Right ventricle myocardium inferior (tissue), 1 donor: ENCODE measurements around the gene OR9A4. TPM values are rescaled to one million over a fixed set of nuclear protein-coding genes. Genes with fewer than 3 reads are reported as not detected.
"Not testable (repeated sequence)": the region's sequence is repeated elsewhere in the genome, so short reads cannot be mapped to it uniquely, and the experiment has no call there.

ENCODE experiments used
- ATAC-seq: fragments of 200-7000 bp; cut with Tn5 transposase; one replicate; pipeline ENCODE4 v1.9.1; 2020; ENCODE audit warnings: mild to moderate bottlenecking, moderate library complexity
- DNase-seq: peaks from one replicate; pipeline ENCODE4 v3.0.0; 2021; ENCODE audit errors: missing footprints
- intact Hi-C: fragments of 100-400 bp; cut with DNase I; formaldehyde crosslinking; loops from one replicate; pipeline ENCODE4 v1.11.0; 2022
- long read RNA-seq: library from polyadenylated mRNA; unstranded; transcript quantifications from one replicate; pipeline ENCODE4 v2.0.0, GENCODE V29; 2021
- total RNA-seq: library from RNA; stranded (reverse); fragmentation: NEBNext Ultra II Directional; extraction: Animal tissue kit (Norgen Biotek cat#: 25700); gene quantifications from one replicate; pipeline ENCODE4 v1.2.1, GENCODE V29; 2021
- donor health status: DM: no; HTN: yes; CAD: no; lungs with severe emphysema.

Gene OR9A4
- not detected for total RNA-seq
- long read RNA-seq, result 0 reads

DNA sequence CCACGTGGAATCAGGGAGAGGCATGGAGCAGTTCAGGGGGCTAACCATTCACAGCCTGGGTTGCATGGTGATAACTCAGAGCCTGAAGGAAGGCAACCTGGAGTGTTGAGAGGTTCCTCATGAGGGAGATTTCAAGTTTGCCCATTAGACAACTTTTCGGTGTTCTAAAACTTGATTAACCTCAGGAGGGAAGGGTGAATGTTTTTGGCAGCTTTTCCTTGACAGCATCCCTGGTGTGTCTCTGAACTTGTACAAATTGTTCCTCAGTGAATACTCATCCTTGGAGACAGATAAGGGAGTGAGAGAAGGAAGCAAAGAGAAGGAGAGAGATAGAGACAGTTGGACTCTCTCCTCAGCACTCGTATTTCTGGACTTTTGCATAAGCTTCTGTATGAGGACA, at the start of gene OR9A4:
OR9A4 (plus strand) TSS at position 301 of the 400 bp plus-strand sequence. CDS start 2,477 bp downstream, outside the sequence.
- intact Hi-C loops, result no loop called here
- ATAC-seq (no peak), DNase-seq (no peak)

DNA sequence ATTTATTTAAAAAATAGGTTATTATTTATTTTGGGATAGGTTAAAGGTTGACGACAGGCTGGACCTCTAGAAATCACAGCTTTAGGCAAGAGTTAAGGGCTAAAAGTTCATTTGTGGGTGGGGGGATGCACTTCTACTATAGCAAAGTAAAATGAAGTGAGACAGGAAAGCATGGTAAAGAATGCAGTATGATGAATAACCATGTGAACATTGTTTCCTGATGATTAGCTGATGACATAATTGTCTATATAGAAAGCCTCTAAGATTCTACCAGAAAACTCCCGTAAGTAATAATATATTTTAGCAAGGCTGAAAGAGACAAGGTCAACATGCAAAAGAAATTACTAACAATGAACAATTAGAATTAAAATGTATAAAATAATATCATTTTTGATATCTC, 49.2 kb upstream of the OR9A4 start:
- DNase-seq, result no peak
- ATAC-seq, result no peak
- intact Hi-C loops, result no loop called here

- intact Hi-C loops, result no loop called here
- ATAC-seq (no peak), DNase-seq (no peak)
Observed at GRCh38 chr7:141872931-141873330, 43.3 kb upstream of the OR9A4 start.

GRCh38 chr7:141874787-141875186, 41.4 kb upstream of the OR9A4 start:
- DNase-seq (no peak), ATAC-seq (no peak)
- intact Hi-C loops, result no loop called here

GRCh38 chr7:141875453-141875852, 40.7 kb upstream of the OR9A4 start:
- DNase-seq, result no peak
- no peak for ATAC-seq
- intact Hi-C loops, result no loop called here

DNA sequence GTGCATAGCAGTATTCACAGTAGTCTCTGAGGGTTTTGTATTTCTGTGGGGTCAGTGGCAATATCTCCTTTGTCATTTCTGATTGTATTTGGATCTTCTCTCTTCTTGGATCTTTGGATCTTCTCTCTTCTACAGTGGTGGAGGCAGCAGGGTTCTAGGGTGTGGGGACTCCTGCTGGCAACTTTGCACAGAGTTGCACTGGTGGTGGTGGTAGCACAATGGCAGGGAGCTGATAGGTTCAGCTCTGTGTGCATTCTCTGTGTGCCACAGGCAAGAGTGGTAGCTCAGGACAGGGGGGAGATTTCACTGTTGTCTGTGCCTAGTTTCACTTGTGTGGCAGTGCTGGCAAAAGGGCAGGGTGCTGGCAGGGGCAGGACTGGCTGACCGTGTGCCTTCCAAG, 39.8 kb upstream of the OR9A4 start:
- no peak for DNase-seq
- ATAC-seq, result no peak
- intact Hi-C loops, result no loop called here

- ATAC-seq, result no peak
- intact Hi-C loops, result no loop called here
- no peak for DNase-seq
Observed at GRCh38 chr7:141877365-141877764, 38.8 kb upstream of the OR9A4 start.

DNA sequence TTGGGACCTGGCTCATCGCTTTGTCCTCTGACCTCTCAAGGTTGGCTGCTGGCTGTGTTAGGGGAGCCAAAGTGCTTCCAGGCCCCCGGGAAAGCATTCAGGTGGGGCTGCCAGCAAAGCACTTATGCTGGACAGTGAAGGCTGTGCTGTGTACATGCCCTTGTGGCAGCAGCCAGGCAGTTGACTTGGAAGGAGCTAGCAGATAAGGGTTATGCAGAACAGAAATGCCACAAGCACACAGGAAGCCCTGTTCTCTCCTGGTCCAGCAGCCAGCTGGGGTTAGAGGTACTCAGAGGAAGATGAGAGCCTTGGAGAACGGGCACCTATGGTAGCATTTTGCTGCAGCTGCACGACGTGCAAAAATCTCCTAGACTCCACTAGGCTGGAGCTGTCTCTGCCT, 35.2 kb upstream of the OR9A4 start:
- peak; percentile 57 for DNase-seq
- intact Hi-C loops, result no loop called here
- no peak for ATAC-seq

DNA sequence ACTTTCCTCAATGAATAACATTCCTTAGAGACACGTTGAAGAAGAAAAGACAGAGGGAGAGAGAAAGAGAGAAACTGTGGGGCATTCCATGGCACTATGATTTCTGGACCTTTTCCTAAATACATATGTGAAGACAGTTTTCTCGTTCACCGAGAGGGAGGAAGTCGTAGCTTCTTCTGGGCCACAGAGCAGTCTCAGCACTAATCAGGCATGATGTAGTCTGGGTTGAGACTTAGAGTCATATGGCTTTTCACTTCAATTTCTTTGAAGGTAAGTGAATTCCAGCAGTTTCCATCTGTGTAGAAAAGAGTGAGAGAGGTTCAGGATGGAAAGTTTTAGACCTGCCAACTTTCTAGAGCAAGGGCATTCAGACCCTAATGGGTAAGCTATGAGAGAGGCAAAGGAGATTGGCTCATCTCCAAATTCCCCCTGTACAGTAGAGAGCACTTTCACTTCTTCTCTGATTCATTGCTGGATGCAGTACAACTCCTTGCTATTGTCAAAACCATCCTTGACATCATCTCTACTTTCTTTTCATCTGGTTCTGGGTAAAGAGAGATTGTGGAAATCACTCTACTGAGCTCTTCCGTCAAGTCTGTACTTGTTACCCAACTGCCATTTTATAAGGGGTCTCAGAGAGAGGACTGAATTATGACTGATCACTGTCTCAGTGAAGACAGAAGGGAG, 31.5 kb upstream of the OR9A4 start:
- no peak for DNase-seq
- intact Hi-C loops, result no loop called here
- ATAC-seq, result no peak

DNA sequence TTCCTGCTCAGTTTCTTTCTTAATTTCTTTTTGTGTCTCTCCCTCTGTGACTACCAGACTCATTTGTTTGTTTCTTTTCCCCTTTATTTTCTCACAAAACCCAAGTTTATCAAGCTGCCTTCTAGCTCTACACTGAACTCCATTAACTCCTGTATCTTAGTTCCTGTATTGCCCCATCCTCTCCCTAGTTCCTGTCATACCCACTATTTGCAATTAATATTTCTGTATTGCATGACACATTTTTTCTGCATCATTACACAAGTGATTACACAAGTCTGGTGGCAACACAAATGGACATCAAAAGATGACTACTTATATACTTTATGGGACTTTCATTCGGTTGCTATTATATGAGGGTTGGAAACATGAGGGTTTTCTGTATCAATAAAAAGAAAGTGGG, 26.9 kb upstream of the OR9A4 start:
- no peak for ATAC-seq
- intact Hi-C loops, result no loop called here

GRCh38 chr7:141891336-141891735, 24.9 kb upstream of the OR9A4 start:
- no peak for DNase-seq
- intact Hi-C loops, result no loop called here
- no peak for ATAC-seq

More for the DNA sequence above, 26.9 kb upstream of the OR9A4 start:
- DNase-seq, result no peak

- intact Hi-C loops, ATAC-seq, DNase-seq: not testable (repeated sequence)
Observed at GRCh38 chr7:141899366-141899765, 16.8 kb upstream of the OR9A4 start.

DNA sequence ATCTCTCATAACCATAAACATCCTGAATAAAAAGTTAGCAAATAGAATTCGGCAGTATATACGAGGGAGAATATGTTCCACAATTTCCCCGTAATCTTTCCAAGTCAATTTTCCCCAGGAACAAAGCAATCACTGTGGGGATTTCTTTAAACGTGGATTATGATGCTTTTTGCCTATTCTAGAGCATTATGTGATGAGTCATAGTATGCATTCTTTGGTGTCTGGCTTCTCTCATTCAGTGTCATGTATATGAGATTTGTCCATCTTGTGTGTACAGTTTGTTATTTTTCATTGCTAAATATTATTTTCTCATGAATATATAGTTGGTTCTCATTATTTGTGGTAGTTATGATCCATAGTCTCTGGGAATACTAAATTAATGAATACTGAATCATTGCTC, 9.9 kb upstream of the OR9A4 start:
- no peak for ATAC-seq
- intact Hi-C loops, result no loop called here
- DNase-seq, result no peak

DNA sequence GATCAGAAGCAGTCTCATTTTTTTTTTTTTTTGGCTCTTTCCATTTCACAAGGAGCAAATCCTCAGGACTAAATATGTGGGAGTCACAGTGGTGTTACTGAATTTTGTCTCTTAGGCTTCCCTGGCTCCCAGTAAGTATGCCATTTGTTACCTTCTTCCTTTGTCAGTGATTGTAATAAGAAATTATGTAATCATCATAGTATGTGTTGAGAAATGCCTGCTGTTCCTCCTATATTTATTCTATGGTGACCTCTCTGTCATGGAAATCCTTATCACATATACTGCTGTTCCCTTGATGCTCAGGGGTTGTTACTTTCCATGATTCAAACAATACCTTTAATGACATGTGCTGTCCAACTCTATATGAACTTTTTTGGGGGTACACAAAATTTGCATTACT, 4.8 kb upstream of the OR9A4 start:
- intact Hi-C loops, result no loop called here
- ATAC-seq (no peak), DNase-seq (no peak)

DNA sequence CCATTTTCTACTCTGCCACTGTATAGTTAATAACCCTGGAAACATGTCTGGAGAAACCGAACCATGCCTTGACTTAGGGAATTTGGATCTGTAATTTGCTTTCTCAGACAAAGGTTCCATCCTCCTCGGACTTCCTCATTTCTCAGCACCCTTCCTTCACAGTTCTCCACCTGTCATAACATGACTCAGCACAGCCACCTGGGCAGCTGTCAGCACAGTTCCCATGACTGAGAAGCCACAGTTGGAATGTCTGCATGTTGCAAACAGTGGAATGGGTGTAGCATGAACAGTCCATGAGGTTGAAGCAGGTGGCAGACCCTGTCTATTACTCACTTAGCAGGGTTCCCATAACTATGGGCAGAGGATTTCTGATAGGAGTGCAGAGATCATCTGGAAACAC, 634 bp upstream of the OR9A4 start:
- DNase-seq (peak; percentile 11), ATAC-seq (no peak)
- intact Hi-C loops, result no loop called here

GRCh38 chr7:141920281-141920680, 4.1 kb downstream of the OR9A4 start:
- intact Hi-C loops, result no loop called here
- DNase-seq (no peak), ATAC-seq (no peak)

DNA sequence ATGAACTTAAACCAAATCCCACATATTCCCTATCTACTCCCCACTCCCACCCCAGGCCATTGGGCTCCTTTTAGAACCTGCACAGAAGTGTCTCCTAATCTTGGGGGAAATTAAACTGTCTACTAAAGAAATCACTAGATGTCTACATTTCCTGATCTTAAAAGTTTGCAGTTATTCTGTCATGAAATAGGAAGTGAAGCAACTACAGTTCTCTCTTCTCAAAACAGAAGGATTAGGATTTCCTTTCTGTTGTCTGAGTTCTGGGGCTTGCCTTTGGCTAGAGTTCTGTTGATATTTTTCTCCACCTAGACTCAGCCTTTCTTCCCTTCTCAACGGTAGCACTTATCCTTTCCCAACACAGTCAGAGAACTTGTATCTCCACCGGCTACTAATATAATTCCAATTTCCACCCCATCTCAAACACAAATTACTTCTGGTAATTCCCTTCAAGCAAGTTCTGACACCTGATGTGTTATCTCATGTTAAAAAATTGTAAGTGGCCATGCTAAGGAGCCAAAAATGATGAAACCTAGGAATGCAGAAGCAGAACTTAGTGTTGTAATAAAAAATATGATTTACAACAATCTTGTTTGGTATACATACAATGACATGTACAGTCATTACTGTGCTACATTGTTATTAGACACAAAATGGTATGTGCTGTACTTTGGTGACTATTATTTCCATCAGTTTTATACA, 12.1 kb downstream of the OR9A4 start:
- ATAC-seq (no peak), DNase-seq (no peak)
- intact Hi-C loops, result no loop called here

DNA sequence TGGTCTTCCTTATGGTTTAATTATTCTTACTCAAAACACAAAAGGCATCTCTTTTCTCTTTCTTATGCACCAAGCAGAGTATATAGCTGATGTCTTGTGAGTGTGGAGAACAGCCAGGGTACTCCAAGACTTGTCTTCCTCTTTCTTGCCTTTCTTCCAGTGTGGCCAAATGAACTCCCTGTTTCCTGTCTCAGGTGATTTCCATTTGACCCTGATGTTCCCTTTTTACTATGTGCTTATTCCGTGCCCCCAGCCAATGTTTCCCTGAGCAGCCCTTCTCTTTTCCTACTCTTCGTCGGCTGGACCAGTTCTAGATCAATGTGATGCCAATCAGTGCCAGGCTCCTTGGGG, 12.6 kb downstream of the OR9A4 start:
- no peak for ATAC-seq
- intact Hi-C loops, result no loop called here
- no peak for DNase-seq

- intact Hi-C loops, result no loop called here
- ATAC-seq (no peak), DNase-seq (no peak)
Observed at GRCh38 chr7:141930211-141930610, 14.0 kb downstream of the OR9A4 start.

DNA sequence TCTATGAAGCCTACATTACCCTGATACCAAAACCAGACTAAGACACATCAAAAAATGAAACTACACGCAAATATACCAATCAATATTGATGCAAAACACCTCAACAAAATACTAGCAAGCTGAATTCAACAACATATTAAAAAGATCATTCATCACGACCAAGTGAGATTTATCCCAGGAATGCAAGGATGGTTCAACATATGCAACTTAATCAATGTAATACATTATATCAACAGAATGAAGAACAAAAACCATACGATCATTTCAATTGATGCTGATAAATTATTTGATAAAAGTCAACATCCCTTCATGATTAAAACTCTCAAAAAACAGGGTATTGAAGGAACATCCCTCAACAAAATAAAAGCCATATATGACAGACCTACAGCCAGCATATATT, 24.9 kb downstream of the OR9A4 start:
- intact Hi-C loops, result no loop called here
- no peak for ATAC-seq
- DNase-seq, result no peak

- intact Hi-C loops, result no loop called here
- no peak for ATAC-seq
- no peak for DNase-seq
Observed at GRCh38 chr7:141943846-141944245, 27.6 kb downstream of the OR9A4 start.
